M059J (cell line): ENCODE data around the gene KRTAP29-1. TPM values are rescaled to one million over a fixed set of nuclear protein-coding genes. Genes with fewer than 3 reads are reported as not detected.
A peak's percentile ranks its signal among the peaks of the same experiment; 100 is the strongest.
"Not testable (repeated sequence)": the region's sequence is repeated elsewhere in the genome, so short reads cannot be mapped to it uniquely, and the experiment has no call there.

Experiments used
- DNase-seq: peaks from one replicate; pipeline ENCODE4 v3.0.0-alpha.2; 2012; ENCODE audit warnings: low read depth
- total RNA-seq: library from RNA; depleted of rRNA; stranded (reverse); fragments of >200 nt; shearing (Covaris generic); gene quantifications from 2 replicates; pipeline ENCODE4 v1.2.3, GENCODE V29; 2014; rRNA removed

The KRTAP29-1 gene, protein sequence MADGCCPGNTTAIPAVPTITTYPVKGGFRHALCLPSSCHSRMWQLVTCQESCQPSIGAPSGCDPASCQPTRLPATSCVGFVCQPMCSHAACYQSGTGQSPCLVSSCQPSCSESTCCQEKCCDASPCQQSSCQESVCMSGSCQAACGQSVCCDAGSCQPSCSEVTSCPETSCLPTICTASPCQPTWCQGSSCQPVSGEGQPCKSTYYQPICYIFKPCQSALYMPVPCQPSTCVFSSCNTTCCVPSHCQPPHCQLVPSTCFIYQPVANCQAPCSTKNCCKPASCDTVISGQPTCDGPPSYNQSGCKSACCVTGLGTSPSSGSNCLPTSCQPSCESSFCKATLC
- not detected in 2 replicates for total RNA-seq

DNA sequence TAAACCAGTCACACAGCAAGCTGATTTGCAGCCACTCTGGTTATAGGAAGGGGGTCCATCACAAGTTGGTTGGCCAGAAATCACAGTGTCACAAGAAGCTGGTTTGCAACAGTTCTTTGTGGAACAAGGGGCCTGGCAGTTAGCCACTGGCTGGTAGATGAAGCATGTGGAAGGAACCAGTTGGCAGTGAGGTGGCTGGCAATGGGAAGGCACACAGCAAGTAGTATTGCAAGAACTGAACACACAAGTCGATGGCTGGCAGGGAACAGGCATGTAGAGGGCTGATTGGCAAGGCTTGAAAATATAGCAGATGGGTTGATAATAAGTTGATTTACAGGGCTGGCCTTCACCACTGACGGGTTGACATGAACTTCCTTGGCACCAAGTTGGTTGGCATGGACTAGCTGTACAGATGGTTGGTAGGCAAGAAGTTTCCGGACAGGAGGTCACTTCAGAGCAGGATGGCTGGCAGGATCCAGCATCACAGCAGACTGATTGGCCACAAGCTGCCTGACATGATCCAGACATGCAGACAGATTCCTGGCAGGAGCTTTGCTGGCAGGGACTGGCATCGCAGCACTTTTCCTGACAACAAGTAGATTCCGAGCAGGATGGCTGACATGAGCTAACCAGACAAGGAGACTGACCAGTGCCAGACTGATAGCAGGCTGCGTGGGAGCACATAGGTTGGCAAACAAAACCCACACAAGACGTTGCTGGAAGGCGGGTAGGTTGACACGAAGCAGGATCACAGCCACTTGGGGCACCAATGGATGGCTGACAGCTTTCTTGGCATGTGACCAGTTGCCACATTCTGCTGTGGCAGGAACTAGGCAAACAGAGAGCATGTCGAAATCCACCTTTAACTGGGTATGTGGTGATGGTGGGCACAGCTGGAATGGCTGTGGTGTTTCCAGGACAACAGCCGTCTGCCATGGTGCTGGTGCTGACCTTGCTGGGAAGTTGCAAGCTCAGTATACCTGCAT is at the start of gene KRTAP29-1:
TSS of gene KRTAP29-1 (minus strand) at position 936 of the 986 bp plus-strand sequence. CDS start at position 936, 0 bp downstream.
- DNase-seq: no peak

DNA sequence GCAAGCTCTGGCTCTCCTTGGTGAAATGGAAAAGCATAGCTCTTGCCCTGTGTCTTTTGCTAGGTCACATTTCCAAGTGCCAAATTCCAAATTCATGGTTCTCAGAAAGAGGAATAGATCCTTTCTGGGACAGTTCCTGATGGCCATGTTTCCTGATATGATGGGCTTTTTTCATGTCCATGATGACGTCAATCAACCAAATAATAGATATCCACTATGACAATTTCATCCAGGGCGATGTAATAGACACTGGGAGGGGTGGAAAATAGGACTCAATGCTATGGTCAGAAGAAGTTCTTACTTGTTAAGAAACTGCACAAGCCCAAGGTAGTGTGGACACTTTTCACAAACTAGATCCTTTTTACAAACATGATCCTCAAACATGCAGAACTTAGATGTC is 48.5 kb upstream of the KRTAP29-1 start:
- DNase-seq: no peak

DNA sequence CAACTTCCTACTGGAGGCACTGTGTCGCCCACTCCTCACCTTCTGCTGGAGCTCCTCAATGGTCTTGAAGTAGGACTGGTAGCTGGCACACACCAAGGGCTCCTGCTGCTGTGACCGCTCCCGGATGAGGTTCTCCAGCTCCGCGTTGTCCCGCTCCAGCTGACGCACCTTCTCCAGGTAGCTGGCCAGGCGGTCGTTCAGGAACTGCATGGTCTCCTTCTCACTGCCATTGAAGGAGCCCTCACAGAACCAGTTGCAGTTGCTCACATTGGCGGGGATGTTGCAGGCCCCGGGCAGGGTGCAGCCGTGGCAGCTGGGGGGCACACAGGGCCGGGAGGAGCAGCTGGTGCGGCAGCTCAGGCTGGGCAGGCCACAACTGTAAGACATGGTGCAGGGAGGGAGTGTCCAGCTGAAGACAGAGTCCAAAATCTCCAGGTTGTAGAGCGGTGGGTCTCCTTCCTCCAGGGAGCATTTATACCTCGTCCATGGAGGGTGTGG is 47.8 kb upstream of the KRTAP29-1 start, which contains the start of gene KRT33A:
TSS of gene KRT33A (minus strand) at position 448 of the 498 bp plus-strand sequence. CDS start at position 387, 61 bp downstream.
- DNase-seq: not testable (repeated sequence)

DNA sequence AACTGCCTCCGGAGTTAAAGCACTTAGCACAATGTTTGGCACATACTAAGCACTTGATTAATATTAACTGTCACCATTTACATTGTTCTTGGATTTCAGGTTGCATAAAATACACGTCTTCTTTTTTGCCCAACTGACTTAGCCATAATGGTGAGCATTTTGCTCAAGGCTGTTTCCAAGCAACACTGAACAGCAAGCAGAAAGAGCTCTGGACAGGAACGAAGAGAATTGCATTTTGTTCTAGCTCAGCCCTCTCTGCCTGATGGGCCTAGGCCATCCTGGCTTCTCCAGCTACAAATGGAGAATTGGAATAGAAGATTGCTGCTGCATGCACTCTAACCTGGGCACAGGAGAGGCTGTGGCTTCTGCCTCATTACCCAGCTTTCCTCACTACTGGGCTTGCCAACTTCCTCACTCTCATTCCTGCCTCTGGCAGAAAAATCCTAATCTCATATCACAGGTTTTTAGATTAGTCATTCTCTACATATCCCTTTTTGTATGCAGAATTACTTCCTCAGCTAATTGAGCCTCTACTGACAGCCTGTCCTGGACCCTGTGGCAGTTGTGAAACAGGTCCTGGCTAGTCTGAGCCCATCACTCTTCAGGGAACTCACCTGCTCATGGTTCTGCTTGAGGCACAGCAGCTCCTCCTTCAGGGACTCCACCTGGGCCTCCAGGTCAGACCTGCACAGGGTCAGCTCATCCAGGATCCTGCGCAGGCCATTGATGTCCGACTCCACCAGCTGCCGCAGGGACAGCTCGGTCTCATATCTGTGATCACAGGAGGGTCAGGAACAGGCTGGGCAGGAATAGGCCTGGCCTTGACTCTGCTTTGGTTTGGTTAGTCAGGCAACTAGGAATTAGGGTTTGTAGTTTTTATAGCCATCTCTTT is 45.5 kb upstream of the KRTAP29-1 start:
- DNase-seq: no peak

DNA sequence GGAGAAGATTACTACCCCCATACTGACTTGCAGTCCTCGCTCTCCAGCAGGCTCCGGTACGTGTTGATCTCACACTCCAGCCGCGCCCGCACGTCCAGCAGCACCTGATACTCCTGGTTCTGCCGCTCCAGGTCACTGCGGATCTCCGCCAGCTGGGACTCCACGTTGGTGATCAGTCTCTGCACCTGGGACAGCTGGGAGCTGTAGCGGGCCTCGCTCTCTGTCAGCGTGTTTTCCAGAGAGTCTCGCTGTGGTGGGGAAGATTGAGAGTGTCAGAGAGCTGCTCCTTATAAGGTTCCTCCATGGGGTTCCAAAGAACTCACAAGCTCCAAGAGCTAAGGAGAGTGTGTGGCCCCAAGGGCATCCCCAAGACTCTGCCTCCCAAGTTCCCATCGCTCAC is 43.8 kb upstream of the KRTAP29-1 start:
- DNase-seq: not testable (repeated sequence)

DNA sequence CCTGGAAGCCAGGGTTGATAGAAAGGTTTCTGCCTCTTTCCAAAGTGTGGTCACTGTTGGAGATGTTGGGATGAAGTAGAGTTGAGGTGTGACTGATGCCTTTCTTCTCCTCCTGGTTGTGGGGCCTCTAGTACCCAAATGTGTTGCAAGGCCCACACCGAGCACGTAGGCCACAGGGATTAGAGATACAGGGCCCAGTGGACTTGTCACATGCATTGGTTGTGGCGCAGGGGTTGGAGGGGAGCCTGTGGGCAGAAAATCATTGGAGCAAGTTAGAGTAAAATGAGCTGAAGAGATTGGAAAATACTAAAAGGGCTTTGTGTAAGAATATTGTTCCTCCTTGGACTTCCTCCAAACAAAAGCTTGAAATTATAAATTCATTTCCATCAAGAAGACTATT is 43.3 kb upstream of the KRTAP29-1 start:
- no peak for DNase-seq

DNA sequence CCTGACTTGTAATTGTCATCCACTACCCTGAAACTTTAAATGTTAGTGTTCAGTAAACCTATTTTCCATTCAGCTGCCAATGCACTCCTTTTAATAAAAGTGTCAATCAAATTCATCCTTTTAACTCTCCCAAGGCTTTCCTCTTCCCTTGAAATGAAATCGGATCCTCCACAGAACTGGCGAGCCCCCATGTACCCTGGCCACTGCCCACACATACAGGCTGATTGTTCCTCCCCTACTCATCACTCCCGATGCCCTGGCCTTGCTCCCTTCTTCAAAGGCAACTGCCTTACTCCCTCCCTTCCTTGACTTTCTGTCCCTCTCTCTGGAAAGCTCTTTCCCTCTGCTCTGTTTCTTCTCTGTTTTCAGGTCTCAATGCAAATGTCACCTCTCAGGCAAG is 40.4 kb upstream of the KRTAP29-1 start:
- DNase-seq: no peak

DNA sequence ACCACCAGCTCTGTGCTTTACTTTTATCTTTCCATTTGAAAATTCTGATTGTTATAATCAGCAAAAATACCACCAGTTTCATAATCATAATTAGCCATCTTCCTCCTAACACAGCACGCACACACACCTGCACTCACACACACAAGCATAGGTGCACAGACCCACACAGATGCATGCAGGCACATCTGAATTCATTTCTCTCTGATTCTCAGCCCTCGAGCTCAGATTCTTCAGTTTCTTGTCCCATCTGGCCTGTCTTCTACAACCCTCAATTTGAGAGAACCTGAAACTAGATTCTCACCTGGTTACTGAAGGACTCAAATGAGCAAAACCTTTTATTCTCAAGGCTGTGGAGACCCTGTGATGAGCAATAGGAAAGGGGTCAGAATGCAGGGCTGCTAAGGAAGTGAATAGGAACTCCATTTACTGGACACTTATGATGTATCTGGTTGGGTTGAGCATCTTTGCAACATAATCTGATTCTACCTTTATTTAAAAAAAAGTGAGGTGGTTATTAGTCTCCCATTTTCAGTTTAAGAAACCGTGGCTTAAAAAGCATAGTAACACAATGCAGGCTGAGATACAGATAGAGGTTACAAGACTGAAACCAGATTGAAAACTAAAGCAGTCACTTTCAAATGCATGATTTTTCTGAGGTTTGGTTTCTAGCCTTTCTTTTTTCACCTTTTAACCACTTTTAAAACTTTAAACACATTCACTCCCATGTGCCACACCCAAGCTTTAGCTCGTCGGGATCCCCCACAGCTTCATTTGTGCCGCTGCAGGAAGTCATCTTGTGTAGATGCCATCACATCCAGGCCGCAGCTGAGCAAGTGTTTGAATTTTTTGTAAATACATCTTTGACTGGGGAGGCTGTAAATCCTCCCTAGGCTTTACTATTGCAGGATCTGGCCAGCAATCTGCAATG is 38.5 kb upstream of the KRTAP29-1 start:
- no peak for DNase-seq

DNA sequence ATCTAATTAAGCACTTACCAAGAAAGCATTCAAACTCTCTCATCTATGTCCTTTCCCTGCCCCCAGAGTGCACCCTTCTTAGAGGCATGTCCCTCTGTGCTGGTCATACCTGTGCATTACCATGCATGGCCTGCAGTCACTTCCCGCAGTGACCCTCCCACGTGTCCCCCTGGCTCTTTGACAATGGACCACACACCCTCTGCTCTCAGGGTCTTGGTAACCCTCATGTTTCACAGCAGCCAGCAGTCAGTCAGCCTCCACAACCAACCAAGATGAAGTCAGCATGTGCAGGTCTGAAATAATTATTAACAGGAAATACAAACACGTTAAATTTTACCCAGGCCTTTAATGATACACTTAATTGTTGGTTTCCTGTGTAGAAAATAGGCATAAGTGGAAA is 37.8 kb upstream of the KRTAP29-1 start:
- DNase-seq: no peak

DNA sequence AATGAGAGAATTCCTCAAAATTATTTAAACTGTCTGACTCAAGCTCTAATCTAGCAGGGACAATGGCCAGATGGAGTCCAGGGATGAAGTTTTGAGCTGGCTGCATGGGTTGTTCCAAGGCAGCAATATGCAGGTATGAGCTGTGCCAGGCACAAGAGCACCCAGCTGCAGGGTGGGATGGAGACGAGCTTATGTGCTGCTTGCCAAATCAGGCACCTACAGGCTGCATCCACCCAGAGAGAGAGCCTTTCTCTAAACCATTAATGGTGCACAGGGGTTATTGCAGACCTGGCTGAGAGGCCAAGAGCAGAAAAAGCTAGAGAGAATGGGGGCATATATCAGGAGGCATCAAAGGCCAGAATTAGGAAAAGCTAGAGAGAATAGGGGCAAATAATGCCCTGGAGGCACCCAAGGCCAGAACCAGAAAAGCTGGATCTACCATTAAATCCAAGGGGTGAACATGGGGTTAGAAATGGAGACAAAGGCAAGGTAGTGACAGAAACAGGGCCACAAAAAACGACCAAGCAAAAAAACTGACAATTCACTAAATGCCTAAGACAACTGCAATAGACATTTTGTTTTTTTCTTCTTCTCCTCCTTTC is 37.0 kb upstream of the KRTAP29-1 start:
- DNase-seq: no peak

DNA sequence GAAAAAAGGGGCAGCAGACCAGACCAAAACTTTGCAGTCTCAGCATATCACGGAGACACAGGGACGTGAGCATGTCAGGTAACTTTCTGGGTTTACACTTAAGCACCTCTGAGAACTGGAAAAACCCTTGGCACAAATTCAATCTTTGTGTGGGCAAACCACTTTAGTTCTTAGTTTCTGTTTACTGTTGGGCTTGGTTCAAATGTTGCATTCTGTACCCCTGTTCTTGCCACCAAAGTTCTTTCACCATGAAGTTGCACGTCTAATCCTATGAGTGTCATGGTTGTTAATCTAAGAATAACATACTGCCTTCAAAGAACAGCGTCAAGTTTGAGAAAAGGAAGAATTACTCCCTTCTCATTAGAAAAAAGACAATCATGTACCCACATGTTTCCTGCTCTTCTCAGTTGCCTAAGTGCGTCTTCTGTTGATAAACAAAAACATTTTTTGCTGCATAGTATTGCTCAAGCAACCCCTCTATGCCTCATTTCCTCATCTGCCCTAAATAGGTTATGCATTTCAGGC is 36.4 kb upstream of the KRTAP29-1 start:
- DNase-seq: peak; percentile 60

DNA sequence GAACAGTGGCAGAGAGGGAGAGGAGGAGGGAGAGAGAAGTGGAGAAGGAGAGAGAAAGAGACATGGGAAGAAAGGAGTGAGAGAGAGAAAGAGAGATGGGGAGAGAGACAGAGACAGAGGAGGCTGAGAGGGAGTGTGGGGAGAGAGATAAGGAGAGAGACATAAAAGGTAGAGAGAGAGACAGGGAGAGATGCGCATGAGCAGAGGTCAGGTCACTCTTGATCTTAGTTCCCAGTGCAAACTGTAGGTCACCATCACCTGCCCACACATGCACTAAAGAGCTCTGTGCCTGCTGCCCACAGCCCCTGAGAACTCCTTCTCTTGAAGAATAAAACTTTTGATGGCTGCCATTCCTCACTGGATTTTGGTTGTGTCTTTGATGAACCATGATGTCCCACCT is 33.1 kb upstream of the KRTAP29-1 start:
- no peak for DNase-seq

DNA sequence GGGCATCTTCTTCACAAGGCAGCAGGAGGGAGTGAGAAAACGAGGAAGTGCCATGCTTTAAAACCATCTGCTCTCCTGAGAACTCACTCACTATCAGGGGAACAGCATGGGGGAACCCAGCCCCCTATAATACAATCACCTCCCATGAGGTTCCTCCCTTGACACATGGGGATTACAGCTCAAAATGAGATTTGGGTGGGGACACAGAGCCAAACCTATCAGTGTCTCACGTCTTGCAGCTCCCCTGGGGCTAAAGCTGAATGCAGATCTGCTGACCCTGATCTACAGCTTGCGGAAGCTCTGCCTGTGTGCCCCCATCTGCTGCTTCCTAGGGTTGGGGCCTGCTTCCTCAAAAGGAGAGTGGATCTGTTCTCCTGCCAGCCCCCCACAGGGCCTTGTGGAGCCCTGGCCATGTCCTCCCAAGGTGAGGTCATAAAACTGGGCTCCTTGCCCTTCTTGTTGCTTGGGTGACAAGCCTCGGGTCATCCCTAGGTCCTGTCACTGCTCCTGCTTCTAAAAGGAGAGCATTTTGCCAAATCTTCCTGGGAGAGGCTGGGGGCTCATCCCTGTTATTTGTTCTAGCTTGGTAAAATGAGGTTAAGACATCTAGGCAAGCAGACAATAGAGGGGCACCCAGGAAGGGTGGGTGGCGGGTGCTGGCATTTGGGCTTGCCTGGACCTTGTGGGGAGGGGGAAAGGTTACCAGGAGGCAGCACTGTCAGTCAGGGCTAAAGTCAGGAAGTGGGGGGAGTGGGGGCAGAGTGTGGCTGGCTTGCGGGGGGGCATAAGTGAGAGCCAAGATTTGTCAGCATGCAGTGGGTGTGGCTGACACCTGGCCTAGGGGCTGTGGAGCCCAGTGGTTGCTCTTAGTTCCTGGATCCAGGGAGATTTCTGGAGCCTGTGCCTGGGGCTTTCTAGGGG is 32.0 kb upstream of the KRTAP29-1 start:
- DNase-seq: peak; percentile 21

DNA sequence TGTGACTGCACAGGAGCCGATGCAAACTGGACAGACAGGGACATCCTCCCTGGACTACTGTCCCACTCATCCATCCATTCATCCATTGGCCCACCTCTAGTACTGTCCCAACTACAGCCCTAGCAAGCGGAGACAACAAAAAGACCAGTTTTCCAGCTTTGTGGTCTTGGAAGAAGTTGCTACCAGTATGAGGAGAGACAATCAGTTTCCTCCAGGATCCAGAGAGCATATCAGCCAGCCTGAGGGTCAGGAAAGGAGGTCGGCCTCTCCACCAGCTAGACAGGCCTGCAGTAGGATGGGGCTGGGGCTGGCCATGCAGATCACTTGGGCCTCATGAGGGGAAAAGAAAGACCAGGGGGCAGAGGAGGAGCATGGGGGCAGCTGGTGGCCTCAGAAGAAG is 31.2 kb upstream of the KRTAP29-1 start:
- DNase-seq: no peak

DNA sequence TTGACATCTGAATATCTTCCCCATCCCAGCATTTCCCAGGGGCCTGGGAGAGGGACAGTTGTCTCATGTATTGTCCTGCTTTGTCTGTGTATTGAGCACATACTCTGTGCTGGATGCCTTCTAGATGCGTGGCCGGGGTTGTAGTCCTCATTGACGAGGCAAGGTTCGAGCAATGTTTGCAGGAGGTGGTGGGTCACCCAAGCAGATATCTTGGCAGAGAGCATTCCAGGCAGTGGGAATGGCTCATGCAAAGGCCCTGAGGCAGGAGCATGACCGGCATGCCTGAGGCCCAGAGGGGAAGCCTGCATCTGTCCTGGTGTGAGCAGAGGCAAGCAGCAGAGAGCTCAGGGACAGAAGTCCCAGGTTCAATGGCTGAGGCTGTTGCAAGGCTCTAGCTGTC is 30.4 kb upstream of the KRTAP29-1 start:
- DNase-seq: no peak

DNA sequence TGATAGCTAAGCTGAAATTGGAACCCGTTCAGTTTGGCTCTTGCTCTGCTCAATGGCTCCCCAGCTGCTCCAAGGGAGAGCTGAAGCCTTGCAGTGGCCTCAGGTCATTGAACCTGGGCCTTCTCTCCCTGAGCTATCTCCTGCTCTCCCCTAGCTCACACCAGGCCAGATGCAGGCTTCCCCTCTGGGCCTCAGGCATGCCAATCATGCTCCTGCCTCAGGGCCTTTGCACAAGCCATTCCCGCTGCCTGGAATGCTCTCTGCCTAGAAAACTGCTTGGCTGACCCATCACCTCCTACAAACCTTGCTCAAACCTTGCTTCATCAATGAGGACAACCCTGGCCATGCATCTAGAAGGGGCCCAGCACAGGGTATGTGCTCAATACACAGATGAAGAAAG is 29.6 kb upstream of the KRTAP29-1 start:
- no peak for DNase-seq

DNA sequence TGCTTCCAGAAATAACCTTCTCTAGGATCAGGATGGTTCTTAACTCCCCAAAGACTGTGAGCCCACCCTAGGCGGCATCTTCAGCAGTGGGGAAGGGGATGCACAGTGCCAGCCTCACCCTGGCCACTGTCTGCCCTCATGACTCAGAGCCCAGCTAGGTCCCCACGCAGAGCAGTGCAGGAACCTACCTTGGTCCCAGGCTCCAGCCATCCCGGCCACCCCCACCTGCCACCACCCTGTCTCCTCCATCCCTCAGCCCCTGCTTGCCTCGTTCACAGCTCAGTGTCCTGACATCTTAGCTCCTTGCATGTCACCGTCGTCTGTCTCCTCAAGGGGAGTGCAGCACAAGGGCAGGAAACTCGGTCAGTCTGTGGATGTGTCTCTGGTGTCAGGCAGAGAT is 29.0 kb upstream of the KRTAP29-1 start:
- DNase-seq: no peak

DNA sequence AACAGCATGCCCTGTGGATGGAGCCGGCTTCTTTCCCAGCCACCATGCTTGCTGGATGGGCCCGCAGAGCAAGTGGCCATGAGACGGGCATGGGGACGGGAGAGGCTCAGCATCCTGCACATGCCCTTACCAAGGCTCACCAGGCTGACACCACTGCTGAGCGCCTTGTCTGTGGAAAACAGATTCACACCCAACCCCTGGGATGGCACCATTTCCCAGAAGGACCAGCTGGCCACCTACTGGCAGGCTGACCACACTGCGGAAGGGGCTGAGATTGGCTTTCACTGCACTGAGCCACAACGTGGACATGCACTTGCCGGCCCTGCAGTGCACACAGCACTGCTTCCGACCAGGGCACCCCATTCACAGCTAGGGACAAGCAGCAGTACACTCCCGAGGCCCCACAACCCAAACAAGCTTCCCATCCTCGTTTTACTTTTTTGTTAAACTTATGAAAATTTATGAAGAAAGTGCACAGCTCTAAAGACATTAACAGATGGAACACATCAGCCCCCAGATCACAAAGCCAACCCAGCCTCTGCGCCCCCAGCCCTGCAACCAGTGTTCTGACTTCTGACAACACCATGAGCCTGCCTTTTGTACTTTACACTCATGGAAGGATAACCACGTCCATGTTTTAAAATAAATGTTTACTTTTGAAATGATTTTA is 26.8 kb upstream of the KRTAP29-1 start:
- peak; percentile 63 for DNase-seq
